NCI-H146 treated with DMSO at 0.1 percent for 48 hours (cell line): ENCODE results near the gene EYS.

Experiments
- DNase-seq: peaks from one replicate; lab custom pipeline; 2025; ENCODE audit not compliant: unreplicated experiment; lab: John Stamatoyannopoulos, UW

The EYS gene

DNA sequence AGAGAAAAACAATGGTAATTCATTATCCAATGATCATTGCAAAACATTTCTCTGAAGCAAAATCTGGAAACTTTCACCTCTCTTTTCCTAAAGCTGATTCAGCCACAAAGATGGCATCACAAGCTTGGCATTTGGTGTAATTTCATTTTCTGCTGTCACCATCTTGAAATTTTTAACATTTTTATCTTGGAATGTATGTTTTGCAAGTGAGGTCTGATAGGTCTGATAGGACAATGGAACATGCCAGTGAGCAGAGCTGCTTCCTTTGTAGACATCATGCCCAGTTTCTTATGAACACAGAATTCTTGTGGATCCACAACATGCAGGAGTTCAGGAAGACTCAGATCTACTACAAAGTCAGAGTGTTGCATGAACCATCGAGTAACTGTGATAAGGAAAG lies 969.6 kb downstream of the EYS start:
- no peak for DNase-seq

DNA sequence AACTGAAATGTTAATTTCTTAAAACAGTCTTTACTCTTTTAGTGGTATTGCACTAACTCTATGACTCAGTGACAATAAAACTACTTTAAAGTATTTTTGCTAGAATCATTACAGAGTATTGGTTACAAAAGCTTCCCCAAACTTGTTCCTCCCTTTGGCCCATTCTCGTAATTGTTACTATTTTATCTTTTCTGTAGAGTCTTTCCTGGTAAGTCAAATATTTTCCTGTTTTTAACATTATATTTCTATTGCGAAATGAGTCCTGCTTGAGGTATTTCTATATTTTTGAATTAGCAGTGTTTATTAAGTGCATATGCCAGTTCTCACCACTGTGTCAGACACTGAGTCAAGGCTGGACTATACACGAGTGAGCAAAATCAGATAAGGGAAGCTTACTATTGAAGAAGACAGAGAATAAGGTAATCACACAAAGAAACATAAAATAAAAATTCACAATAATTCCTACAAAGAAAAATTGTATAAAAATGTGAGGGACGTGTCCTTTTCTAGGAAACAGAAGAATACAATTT lies 970.5 kb downstream of the EYS start:
- DNase-seq = no peak

DNA sequence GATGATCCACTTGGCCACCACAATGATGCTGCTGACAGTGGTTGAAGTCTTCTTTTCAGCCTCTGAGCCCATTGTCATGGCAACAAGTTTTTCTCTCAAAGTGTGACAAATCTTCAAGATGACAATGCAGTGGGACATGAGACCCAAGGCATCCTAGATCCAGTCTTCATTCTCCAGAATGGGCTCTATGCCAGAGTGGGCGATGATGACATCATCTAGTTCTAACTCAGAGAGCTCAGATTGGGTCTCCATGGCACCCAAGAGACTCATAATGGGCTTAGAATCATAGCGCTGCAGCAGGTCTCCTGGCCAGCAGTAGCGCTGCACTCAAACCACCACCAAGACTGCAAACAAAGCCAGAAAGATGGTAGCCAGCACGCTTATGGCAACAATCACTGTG lies 973.6 kb downstream of the EYS start:
- DNase-seq = no peak

DNA sequence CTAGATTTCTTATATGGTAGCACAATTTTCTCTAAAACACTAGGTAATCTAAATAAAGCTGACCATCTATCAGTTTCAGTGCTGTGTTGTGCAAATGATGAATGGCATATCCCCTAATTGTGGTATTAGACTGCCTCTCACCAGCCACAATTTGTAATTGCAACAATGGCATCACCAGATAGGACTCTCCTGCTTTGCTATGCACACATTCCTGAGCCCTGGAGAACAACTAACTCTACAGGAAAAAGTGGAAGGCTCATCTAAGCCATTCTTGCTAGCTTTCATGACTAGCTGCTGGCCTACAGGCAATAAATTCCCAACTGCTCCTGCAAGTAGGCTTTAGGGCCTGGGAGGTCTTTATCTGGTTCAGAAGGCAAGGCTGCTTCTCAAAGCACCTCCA lies 974.1 kb downstream of the EYS start:
- DNase-seq = no peak

DNA sequence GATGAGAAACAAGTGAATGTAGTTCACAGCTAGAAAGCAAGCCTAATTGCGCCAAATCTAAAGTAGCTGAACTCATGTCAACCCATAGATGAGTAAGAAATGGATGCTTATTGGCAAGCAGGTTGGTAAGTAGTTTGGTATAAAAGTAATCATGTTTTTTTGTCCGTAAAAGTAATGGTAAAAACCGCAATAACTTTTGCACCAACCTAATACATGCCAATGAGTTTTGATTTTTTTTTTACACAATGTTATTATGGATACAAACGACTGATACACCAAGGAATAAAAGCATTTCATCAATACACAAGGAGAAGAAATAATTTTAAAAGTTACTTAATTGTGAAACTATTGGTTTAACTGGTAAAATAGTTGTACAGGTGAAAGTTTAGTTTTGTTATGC lies 977.5 kb downstream of the EYS start:
- DNase-seq = no peak

DNA sequence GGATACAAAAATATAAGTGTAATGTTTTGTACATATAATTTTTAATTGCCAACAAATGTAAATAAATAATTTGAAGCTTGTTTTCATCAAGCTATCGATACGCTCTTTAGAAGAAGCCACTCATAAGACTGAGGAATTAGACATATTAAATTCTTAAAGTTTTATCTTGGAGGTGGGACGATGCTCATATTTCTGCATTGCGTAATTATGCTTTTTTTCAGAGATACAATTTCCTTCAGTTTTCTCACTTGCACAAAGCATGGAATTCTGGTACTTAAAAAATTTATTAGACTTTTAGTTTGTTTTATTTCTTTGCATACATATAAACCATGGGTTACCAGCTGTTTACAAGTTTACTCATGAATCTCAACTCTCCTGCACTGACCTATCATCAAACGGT lies 980.0 kb downstream of the EYS start:
- DNase-seq = no peak

DNA sequence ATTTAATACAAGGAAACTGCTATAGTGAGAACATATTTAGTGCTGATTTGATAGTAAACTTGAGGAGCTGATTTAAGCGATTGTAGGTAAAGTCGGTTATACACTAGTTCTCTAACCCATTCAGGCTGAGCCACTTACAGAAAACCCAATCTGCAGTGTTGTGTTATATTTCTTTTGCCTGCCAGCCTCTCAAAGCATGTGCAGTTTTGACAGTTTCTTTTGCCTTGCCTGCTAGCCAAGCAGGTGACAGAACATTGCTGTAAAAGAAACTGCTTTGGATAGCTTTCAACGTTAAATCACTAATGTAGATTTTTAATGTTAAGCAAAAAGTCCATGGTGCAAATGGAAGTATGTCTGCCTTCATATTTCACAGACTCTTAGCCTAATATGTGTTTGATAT lies 982.9 kb downstream of the EYS start:
- no peak for DNase-seq

DNA sequence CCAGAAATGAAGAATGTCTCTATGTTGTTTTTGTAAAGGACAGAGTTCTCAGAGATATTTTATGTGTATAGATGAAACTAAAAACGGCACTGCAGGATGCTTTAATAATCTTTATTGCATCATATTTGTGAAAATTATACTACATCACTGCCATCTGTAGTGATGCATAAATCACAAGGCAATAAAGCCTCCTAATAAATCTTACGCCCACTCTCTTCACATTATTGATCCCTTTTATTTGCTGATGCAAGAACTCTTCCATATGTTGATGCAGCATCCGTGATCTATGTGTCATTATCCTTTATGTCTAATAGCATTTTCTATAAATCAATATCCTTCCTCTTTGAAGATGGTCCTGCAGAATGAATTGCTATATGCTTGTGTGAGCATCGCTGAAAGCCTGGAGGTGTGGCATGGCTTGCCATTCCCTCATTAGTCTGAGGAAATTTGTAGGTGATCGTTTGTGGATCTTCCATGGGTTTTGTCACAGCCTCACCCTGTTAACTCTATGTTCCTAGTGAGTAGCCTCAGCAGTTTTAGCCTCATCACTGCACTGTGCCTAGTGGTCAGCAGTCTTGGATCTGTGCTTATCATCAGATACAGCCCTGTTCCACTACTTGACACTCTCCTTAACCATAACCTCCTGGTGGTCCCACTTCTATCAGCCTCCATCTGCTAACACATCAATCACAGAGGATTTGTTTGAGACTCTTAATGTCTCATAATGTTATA lies 983.5 kb downstream of the EYS start:
- DNase-seq = no peak

DNA sequence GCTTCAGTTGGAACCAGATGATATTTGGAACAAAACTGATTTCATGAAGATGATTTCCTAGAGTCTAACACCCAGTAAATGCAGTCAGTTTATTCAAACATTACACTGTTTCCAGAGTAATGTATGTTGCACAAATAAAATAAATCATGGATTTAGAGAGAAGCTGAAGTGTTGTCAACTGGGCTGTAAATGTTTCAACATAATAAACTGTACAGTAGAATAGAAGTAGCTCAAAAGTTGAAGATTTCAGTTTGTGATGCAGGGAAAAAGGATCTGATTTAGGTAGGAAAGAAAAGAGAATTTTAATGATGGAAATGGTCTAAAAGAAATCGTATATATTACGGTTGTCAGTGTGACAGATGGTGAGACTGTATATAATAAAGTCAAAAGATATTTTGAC lies 985.2 kb downstream of the EYS start:
- DNase-seq = no peak

DNA sequence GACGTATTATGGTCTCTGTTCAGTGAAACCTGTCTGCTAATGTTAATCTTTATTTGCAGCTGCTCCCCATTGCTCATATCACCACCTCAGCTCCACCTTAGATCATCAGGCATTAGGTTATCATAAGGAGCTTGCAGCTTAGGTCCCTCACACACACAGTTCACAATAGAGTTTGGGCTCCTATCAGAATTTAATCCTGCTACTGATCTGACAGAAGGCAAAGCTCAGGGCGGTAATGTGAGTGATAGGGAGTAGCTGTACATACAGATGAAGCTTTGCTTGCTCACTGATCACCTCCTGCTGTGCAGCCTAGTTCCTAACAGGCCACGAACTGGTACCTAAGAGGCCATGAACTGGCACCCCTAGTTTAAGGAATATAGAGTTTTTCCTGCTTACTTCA lies 989.7 kb downstream of the EYS start:
- DNase-seq = no peak

DNA sequence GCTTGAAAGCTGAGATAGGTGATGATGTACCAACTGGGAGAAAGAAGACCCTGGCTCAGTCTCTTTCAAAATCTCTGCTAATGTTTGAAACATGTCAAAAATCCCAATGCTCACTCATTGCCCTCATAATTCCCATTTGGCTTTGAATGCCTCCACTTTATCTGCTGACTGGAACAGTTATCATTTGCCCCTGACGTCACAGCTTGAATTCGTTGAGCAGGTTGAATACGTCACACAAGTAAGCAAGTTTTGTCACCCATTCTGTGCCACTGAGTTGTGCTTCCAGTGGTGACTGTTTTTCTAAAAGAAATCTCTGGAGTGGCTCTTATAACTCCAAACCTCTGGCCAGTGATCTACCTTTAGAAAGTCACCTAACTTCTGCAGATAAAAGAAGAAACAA lies 991.4 kb downstream of the EYS start:
- DNase-seq = no peak

DNA sequence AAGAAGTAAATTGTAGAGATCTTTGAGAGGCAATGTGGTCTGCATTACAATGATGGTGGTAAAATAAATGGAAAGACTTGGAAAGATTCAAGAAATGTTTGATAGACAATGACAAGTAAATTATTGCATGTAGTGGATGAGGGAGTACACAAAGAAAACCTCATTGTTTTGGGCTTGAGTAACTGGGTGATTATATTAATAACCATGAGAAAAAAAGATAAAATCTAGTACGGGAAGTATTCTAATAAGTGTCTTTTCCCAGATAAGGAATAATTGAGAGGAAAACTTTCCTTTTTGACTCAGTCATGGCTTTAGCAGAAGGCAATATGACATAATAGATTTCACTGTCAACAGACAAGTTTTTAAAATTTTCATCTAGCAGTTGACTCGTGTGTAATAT lies 993.0 kb downstream of the EYS start:
- DNase-seq = no peak

DNA sequence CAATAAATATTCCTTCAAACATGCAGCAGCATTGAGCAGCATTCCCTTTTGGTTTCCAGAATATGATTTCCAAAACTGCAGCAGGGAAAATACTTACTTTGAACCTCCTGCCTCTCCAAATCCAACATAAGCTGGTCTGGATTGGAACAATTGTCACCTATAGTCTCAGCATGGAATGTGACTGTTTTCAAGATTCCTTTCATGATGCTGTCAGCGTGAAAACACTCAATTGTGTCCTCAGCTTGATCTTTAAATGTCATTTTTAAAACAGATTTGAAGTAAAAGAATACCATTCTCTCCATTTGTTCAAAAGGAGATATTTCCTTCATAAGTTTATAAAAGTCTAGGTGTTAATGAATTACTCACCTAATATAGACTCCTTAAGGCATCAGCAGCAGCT lies 993.9 kb downstream of the EYS start:
- DNase-seq = no peak

DNA sequence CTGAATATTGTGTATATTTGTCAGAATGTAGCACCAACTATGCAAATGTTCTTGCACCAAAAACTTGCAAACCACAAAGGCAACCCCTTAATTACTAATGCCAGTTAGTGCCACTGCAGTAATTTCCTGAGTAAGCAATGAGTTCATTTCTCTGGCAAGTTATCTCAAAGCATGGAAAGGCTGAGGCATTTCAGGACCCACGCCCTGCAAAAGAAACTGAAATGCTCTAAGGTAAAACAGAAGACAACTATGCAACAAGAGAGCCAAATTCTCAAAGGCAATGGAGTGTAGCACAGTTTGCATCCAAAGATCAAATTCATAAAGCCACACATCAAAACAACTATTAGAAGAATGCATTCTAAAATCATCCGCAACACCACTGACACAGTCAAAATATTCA lies 994.4 kb downstream of the EYS start:
- no peak for DNase-seq

DNA sequence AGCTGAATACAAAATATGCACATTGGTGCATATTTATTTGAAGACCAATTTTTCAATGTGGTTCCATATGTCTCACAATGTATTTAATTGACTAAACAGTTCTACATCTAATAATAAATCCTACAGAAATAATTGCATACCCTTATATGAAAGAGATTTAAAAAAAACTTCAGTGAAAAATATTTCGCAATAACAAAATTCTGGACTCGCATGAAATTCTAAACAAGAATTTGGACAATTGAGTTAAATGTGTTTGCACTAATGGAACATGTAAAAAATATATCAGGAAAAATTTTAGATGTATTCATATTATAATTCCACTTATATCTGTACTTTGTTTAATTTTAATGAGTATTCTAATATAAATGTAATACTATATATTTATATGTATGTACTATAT lies 1003.1 kb downstream of the EYS start:
- no peak for DNase-seq

DNA sequence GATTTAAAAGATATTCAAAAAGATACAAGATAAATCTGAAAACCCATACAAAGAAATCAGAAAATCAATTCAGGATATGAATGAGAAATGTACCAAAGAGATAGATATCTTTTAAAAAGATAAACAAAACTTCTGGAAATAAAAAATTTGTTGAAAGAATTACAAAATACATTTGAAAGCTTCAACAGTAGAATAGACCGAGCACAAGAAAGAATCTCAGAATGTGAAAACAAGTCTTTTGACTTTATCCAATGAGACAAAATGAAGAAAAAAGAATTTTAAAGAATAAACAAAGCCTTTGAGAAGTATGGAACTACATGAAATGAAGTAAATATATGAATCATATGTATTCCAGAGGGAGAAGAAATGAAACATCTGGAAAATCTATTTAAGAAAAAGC lies 1011.0 kb downstream of the EYS start:
- DNase-seq = no peak

DNA sequence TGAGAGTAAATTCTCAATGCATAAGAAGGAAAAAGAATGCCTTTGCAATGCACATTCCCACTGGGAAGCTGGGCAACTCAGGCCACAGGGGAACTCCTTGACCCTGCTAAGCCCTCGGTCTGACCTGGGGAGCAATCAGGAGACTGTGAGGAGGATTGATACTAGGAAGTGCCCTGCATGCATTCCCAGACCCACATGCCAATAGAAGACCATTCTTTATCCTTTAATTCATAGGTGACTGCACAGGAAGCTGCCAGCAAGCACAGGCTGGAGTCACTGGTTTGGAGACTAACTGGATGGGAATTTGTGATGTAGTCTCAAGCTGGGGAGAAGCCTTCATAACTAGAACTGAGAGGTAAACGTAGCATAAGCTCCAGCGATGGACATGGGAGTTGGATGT lies 1012.7 kb downstream of the EYS start:
- DNase-seq = no peak

DNA sequence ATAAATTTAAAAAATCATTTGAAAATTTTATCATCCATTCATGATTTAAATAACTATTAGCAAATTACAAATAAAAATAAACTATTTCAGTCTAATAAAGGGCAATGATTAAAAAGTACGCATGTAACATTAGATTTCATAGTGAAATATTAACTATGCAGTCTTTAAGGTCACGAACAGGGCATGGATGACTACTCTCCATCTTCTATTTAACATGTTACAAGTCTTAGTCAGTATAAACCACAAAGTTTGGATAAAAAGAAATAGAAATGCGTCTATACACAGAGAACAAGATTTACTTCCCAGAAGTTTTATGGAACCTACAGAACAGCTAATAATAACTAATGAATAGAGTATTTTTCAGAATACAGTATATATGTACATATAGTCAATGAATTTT lies 1016.0 kb downstream of the EYS start:
- no peak for DNase-seq

DNA sequence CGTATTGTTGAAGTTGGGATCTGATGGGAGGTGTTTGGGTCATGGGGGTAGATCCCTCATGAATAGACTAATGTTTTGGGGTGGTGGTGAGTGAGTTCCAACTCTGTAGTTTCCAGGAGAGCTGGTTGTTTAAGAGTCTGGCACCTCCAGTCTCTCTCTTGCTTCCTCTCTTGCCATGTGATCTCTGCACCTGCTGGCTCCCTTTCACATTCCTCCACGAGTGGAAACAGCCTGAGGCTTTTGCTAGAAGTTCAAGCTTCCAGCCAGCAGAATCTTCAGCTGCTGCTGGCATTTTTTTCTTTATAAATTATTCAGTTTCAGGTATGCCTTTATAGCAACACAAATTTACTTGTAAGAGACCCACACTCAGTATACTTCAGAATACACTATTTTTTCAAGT lies 1021.6 kb downstream of the EYS start:
- no peak for DNase-seq

DNA sequence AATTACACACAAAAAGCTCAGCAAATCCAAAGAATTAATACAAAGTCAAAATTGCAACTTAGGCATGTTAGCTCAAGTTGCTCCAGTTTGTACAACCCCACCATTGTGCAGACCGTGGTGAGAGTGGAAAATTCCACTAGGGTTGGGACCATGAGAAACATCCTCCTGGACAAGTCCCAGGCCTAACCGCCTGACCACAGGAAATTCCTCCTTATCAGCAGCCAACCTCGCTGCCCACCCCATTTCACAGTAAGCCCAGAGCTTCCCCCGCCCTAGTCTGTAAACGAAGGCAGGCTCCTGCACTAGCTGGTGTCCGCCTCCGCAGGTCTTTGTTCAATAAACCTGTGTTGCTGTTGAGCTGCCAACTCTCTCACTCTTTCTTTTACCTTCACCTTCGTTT lies 1023.3 kb downstream of the EYS start:
- no peak for DNase-seq

DNA sequence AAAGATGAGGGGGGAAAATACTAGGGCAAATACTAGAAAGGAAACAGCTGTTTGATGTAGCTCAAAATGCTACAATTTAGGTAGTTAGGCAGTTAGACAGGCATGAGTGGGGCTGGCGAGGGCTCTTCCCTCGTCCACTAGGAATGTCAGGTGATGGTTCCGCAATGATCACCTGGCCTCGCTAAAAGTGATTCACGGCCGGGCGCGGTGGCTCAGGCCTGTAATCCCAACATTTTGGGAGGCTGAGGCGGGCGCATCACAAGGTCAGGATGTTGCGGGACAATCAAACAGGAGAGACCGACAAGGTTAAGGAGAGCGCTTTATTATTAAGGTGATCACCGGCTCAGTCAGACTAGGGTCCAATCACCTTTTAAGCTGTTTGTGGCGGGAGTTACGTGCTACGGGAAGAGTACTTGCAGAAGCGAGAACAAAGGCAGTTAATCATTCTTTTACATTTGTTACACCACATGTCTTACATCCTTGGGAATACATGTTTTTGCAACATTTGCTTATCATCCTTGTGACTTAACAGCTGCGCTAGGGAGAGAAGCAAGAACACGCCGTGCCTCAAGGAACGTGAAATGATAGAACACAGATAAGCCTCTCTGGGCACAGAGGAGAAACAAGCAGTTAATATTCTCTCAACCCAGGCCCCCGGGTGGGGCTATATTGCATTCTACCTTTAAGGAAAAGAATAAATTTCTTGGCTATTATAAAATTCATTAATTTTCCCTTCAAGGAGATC lies 1025.4 kb downstream of the EYS start:
- no peak for DNase-seq

DNA sequence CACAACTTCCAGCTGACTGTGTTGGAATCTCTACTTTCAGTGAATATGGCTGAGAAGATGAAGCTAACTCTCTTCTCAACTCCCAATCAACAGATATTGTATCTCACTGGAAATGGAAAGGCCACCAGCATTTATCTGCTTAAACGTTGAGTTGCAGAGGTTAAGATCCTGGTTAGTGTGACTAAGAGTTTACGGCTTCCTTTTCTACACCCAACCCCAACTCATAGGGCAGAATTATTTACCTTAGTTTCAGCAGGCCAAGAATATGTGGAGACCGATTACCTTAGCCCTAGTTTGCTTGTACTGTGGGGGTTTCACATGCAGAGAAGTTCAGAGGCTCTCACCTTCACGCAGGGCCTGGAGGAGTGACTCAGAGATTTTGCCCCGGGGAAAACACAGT lies 1026.6 kb downstream of the EYS start:
- no peak for DNase-seq

DNA sequence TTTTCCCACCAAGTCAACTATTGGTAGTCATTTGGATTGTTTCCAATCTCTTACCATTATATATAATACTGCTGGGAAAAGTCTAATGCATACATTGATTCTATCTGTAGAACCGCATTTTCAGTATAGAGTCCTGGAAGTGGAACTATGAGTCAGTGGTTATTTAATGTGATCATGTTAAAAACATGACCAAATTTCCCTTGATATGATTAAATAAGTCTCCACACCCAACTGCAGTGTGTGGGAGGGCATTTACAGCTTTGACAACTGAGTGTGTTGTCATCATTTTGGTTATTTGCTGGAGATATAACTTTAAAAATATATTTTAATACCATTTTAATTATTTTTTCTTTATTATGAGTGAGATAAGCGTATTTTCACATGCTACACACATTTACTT lies 1027.6 kb downstream of the EYS start:
- no peak for DNase-seq
